Thymus (tissue), 11 donors: ENCODE results near the gene NEK7. TPM values are rescaled to one million over a fixed set of nuclear protein-coding genes. Genes with fewer than 3 reads are reported as not detected.
"Not testable (repeated sequence)": the region's sequence is repeated elsewhere in the genome, so short reads cannot be mapped to it uniquely, and the experiment has no call there.

Experiments
- DNase-seq, 9 donors: peaks; one replicate each; pipeline ENCODE4 v3.0.0-alpha.2; 2013; ENCODE audit warnings: low spot score in 9 of 9, low read depth in 6 of 9, missing footprints in 1 of 9
- H3K27ac ChIP-seq, 2 donors: one replicate each; pipeline ENCODE4 v1.5.1; 2013; ENCODE audit warnings: control low read depth in 1 of 2, low read depth in 1 of 2, low read length in 1 of 2, mild to moderate bottlenecking in 1 of 2, moderate library complexity in 1 of 2
- H3K27me3 ChIP-seq, 2 donors: one replicate each; pipeline ENCODE4 v1.5.1; 2013; ENCODE audit warnings: low read length in 1 of 2; ENCODE audit not compliant: control insufficient read depth in 2 of 2, insufficient read depth in 1 of 2
- H3K36me3 ChIP-seq, 2 donors: one replicate each; pipeline ENCODE4 v1.5.1; 2013; ENCODE audit warnings: low read length in 1 of 2, mild to moderate bottlenecking in 1 of 2, moderate library complexity in 1 of 2; ENCODE audit not compliant: control insufficient read depth in 2 of 2, insufficient read depth in 2 of 2
- H3K4me1 ChIP-seq, 2 donors: one replicate each; pipeline ENCODE4 v1.5.1; 2013; ENCODE audit warnings: low read length in 2 of 2; ENCODE audit not compliant: control insufficient read depth in 2 of 2, insufficient read depth in 2 of 2
- H3K4me3 ChIP-seq, 2 donors: one replicate each; pipeline ENCODE4 v1.5.1; 2013; ENCODE audit warnings: low read length in 2 of 2, control low read depth in 1 of 2, mild to moderate bottlenecking in 1 of 2
- H3K9me3 ChIP-seq, 2 donors: one replicate each; pipeline ENCODE4 v1.5.1; 2013; ENCODE audit warnings: low read length in 1 of 2, mild to moderate bottlenecking in 1 of 2; ENCODE audit not compliant: control insufficient read depth in 2 of 2, insufficient read depth in 1 of 2
- WGBS: extraction: QIAGEN DNeasy Blood & Tissue Kit; methylation state at CpG from one replicate; pipeline ENCODE4 v1.1.7; 2013; 5-methylcytosine and 5-hydroxymethylcytosine counted together
- polyA plus RNA-seq: library from polyadenylated mRNA; stranded (reverse); fragments of 200-250 nt; gene quantifications from one replicate; pipeline ENCODE4 v1.2.3, GENCODE V29; 2013
- total RNA-seq: library from RNA; stranded (reverse); fragments of 120-200 nt; gene quantifications from one replicate; pipeline ENCODE4 v1.2.4, GENCODE V29; 2013
- donor health status: healthy.

NEK7 gene
- total and polyA plus RNA-seq, 2 donors = 31.4 to 56.8 TPM

DNA sequence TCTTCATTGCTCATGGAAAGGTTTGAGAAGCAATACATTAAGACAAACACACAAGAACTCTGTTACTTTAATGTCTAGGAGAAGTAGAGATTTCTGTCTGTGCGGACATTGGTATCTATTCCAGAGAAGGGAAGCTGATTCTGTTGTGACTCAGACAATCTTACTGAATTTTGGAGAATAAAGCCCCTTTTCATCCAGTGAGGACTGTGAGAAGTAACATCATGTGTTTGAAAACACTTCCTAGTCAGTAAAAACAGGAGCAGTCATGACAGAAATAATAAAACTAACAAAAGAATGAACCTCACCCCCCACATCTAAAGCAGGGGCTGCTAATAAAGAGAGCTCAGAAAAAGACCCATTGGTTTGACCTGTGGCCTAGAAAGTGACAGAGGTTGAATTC is 46.6 kb downstream of the NEK7 start:
- 94% methylated on average over 1 of the region's 1 CpG for WGBS
- Histone ChIP-seq H3K9me3 (peaks cover 0 to 4% of the 10 kb centered on the region in 2 donors), H3K36me3 (peaks cover 0 to 2% of the 10 kb centered on the region in 2 donors), H3K4me3 (no peak overlapping the region), H3K4me1 (peaks cover 6 to 8% of the 10 kb centered on the region in 2 donors), H3K27me3 (no peaks in the 10 kb centered on the region), H3K27ac (no peak overlapping the region)
- no peak for DNase-seq

DNA sequence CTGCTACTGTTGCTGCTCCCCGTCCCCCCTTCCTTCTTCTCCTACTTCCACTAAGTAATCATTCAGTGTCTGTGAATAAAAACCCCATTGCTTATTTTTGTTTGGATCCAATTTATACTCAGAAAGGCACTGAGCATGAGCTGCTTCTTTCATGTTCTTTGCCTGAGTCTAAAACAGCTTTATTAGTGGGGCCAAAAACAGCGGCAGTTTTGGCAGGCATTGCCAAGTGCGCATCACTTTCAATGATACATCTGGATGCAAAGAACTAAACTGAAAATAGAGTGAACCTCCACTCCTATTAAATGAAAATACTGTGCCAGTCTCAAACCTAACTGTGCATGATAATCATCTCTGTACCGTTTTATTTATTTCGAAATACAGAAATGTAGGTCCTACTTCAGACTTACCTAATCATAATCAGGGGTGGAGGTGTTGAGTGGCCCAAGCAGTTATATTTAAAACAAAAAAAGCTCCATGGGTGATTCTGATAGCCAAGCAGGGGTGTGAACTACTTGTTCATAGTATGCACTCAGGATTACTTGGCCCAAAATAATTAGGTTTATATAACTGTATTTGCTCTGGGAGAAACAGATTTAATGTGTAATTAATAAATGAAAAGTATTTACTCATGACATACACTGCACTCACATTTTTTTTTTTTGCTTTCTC is 48.4 kb downstream of the NEK7 start:
- WGBS = 96% methylated on average over 5 of the region's 5 CpGs
- Histone ChIP-seq H3K27me3 (no peaks in the 10 kb centered on the region), H3K36me3 (peaks cover 0 to 6% of the 10 kb centered on the region in 2 donors), H3K27ac (no peak overlapping the region), H3K4me3 (no peak overlapping the region), H3K4me1 (no peaks in the 10 kb centered on the region), H3K9me3 (peaks cover 0 to 4% of the 10 kb centered on the region in 2 donors)
- no peak for DNase-seq

DNA sequence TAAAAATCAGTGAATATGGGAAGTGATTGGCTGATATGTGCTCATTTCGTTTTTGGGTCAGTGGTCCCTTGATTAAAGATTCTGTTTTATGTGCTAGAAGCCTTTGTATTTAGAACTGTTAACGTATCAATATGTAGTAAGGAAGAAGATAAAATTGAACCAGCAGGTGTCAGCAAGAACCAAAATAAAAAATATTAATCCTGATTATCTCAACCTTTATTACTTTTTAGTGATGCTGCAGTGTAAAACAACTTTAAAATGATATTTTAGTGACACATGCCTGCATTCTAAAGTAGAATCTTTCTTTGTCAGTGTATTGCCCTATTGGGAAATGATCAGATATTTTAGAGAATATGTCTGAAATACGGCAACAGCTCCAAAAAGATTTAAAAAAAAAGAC is 49.5 kb downstream of the NEK7 start:
- DNase-seq = no peak
- no peak overlapping the region for H3K27ac ChIP-seq
- peaks cover 0 to 6% of the 10 kb centered on the region in 2 donors for H3K36me3 ChIP-seq
- H3K4me3 ChIP-seq = no peak overlapping the region
- 92% methylated on average over 3 of the region's 3 CpGs for WGBS
- H3K9me3 ChIP-seq = peaks cover 0 to 4% of the 10 kb centered on the region in 2 donors
- no peaks in the 10 kb centered on the region for H3K27me3 ChIP-seq
- H3K4me1 ChIP-seq = no peaks in the 10 kb centered on the region

DNA sequence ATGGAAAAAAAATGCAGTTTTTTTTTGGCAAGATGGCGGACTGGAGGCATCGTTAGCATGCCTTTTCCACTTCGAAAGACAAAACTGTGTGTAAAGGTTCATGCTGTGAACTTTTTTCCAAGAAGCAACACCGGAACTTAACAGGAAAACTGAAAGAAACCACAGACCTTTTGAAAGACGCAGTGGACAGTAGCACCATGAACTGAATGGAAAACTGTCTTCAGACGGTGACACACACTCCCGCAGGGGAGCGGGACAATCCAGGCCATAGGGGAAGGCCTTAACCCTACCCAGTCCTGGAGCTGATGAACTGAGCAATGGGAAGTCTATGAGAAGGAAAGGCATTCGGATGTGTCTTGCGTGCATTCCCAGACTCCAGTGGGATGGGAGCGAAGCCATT is 54.9 kb downstream of the NEK7 start:
- DNase-seq = no peak
- no peaks in the 10 kb centered on the region for H3K4me1 ChIP-seq
- no peaks in the 10 kb centered on the region for H3K27me3 ChIP-seq
- H3K4me3 ChIP-seq = no peak overlapping the region
- H3K27ac ChIP-seq = no peak overlapping the region
- H3K36me3 ChIP-seq = peaks cover 13 to 20% of the 10 kb centered on the region in 2 donors
- WGBS = 97% methylated on average over 11 of the region's 11 CpGs
- peaks cover 0 to 25% of the 10 kb centered on the region in 2 donors for H3K9me3 ChIP-seq

GRCh38 chr1:198212126-198212525 is 55.3 kb downstream of the NEK7 start:
- Histone ChIP-seq H3K36me3 (peaks cover 13 to 20% of the 10 kb centered on the region in 2 donors), H3K4me1 (no peaks in the 10 kb centered on the region), H3K27ac (no peak overlapping the region), H3K9me3 (peaks cover 0 to 25% of the 10 kb centered on the region in 2 donors), H3K4me3 (no peak overlapping the region), H3K27me3 (no peaks in the 10 kb centered on the region)
- DNase-seq = no peak
- 97% methylated on average over 8 of the region's 8 CpGs for WGBS

DNA sequence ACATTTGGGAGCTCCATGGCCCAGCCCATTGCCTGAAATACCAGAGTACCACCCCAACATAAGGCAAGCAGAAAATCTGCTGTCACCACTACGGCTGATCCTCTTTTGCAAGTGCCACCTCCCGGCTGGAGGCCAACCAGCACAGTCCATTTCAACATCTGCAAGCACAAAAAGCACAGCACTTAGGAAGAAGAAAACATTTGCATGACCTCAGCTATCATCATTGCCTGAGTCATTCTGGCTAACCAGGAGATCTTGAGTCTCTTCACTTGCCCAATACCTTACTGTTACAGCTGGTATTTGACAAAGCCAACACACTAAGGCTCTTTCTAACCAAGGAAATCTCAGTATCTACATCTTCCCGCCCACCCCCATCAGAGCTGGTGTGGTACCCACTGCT is 55.9 kb downstream of the NEK7 start:
- 99% methylated on average over 3 of the region's 3 CpGs for WGBS
- Histone ChIP-seq H3K4me3 (no peak overlapping the region), H3K27ac (no peak overlapping the region), H3K36me3 (peaks cover 13 to 20% of the 10 kb centered on the region in 2 donors), H3K9me3 (peaks cover 0 to 25% of the 10 kb centered on the region in 2 donors), H3K4me1 (no peaks in the 10 kb centered on the region), H3K27me3 (no peaks in the 10 kb centered on the region)
- no peak for DNase-seq

- H3K4me3 ChIP-seq = no peak overlapping the region
- no peak overlapping the region for H3K27ac ChIP-seq
- WGBS = 100% methylated on average over 1 of the region's 1 CpG
- no peaks in the 10 kb centered on the region for H3K27me3 ChIP-seq
- H3K4me1 ChIP-seq = no peaks in the 10 kb centered on the region
- peaks cover 13 to 18% of the 10 kb centered on the region in 2 donors for H3K36me3 ChIP-seq
- DNase-seq = no peak
- H3K9me3 ChIP-seq = peaks cover 0 to 25% of the 10 kb centered on the region in 2 donors
Measured at GRCh38 chr1:198214924-198215323, 58.1 kb downstream of the NEK7 start.

DNA sequence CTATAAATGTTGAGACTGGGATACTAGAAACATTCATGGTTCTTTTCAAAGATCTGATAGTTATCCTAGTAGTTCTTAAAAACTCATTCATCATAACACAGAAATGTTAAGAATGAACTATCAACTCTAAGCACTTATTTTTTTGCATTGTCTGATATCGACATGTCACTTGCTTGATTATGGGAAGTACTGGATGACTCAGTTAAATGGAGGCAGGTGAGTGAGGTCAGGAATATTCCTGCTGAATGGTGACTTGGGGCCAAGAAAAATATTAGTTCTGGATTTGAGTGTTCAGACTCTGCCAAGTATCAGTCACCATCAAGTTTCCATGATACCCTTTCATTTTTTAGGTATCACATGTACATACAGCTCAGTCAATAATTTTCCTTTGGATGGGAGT is 63.6 kb downstream of the NEK7 start:
- no peak for DNase-seq
- H3K36me3 ChIP-seq = no peaks in the 10 kb centered on the region
- H3K4me1 ChIP-seq = no peaks in the 10 kb centered on the region
- no peaks in the 10 kb centered on the region for H3K9me3 ChIP-seq
- no peak overlapping the region for H3K27ac ChIP-seq
- H3K27me3 ChIP-seq = no peaks in the 10 kb centered on the region
- H3K4me3 ChIP-seq = no peak overlapping the region
- WGBS = 97% methylated on average over 1 of the region's 1 CpG

DNA sequence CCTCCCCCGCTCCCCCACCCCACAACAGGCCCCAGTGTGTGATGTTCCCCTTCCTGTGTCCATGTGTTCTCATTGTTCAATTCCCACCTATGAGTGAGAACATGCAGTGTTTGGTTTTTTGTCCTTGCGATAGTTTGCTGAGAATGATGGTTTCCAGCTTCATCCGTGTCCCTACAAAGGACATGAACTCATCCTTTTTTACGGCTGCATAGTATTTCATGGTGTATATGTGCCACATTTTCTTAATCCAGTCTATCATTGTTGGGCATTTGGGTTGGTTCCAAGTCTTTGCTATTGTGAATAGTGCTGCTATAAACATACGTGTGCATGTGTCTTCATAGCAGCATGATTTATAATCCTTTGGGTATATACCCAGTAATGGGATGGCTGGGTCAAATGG is 70.2 kb downstream of the NEK7 start:
- not testable (repeated sequence) for H3K9me3 ChIP-seq, H3K4me3 ChIP-seq, H3K4me1 ChIP-seq, DNase-seq, H3K27me3 ChIP-seq, H3K27ac ChIP-seq, H3K36me3 ChIP-seq
- WGBS = 87% methylated on average over 4 of the region's 5 CpGs
